ENCODE results near the gene VAT1L. TPM values are rescaled to one million over a fixed set of nuclear protein-coding genes. Genes with fewer than 3 reads are reported as not detected.
"Not testable (repeated sequence)": the region's sequence is repeated elsewhere in the genome, so short reads cannot be mapped to it uniquely, and the experiment has no call there.

VAT1L gene
- total RNA-seq, 1 donor from 2014 or later, result 17.7 TPM

DNA sequence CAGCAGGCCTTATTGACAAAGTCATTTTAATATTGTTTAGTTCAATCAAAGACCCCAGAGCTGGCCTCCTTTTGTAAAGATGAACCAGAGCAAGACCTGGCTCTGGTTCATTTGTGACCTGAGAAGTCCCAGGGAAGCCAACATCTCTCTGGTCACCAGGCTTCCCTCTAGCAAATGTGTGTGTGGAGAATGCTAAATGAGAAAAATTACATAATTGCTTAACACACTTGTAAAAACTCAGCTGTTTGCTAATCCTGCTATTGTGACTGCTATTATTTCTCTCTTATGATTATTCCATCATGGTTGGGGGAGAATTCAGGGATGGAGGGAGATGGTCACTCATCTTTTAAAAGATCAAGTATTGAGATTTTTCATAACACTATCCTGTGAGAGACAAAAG is 139.7 kb downstream of the VAT1L start:
- no peak for DNase-seq
- no peak for ATAC-seq
- intact Hi-C loops (cut with micrococcal nuclease), result no loop called here

DNA sequence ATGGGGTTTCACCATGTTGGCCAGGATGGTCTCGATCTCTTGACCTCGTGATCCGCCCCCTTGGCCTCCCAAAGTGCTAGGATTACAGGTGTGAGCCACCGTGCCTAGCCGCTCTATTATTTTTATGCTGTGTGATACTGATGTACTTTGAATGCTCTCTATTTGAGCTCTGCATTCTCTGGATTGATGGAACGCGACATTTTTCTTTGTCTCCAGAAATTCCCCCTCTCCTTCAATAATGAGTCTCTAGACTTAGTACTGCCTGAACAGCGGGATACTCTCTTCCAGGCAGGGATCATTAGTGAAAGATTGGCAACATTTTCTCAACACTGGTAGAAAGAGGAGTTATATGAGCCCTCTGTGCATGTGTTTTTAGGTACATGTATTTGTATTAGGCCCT is 140.6 kb downstream of the VAT1L start:
- ATAC-seq (no peak), DNase-seq (no peak)
- intact Hi-C loops (cut with micrococcal nuclease), result no loop called here

DNA sequence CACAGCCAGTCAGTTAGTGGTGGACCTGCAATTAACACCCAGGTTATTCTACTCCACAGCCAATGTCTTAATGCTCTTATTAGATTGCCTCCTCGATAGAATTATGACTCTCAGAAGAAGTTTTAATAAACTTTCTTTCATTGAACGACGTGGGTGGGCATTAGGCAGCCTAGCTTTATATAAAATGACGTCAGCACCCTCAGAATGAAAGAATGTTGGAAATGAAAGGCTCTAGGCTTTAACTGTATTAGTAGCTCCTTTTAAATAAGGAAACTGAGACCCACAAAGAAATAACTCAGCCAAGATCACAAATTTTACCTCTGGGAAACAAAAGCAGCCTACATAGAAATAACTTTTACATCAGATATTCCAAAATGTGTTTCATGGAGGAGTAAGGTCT is 142.7 kb downstream of the VAT1L start:
- intact Hi-C loops (cut with micrococcal nuclease), result no loop called here
- no peak for DNase-seq
- no peak for ATAC-seq

DNA sequence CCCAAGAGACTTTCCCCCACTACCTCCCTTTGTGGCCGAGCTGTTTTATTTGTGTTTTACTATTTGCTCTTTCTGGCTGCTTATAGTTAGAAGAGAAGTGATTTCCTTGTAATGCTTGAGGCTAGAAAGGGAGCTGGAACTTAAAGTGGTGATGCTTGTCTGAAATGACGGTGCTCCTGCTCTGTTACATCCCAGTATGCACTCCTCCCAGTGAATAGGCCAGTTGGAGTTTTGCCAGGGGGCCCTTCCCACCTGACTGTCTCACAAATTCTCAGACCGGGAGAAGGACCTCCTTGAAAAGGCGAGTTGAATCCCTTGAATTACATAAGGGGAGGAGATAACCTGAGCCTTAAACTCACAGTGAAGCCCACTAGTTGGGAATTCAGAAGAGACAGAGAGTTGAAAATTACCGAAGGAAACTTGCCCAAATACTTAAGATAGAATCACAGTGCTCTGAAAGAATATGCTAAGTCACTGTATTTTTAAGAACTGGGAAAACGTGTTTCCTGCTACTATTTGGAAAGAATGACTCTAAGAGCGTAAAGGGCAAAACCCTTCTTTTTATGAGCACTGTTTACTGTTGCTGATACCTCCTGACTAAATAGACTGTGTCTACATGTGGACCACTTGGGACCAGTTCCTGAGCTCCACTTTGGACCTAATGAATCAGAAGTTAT is 149.2 kb downstream of the VAT1L start:
- no peak for ATAC-seq
- intact Hi-C loops (cut with micrococcal nuclease), result no loop called here
- DNase-seq, result no peak

DNA sequence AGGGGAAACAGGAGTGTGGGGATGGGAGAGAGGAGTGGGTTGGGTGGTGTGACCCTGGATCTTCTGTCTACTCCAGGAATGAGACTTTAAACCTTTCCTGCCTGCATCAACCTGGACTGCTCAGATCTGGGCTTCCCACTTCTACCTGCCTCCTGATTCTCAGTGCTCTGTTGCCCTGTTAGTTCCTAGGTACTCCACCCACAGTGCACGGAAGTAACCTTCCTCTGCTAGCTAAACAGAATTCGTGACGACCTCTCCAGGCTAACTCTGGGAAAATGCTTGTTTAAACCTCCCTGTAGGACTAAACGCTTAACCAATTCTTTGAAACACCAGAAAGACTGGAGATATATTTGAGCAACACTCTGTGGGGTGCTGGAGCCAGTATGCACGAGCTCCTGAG is 150.5 kb downstream of the VAT1L start:
- intact Hi-C loops (cut with micrococcal nuclease), result no loop called here
- DNase-seq (no peak), ATAC-seq (no peak)

DNA sequence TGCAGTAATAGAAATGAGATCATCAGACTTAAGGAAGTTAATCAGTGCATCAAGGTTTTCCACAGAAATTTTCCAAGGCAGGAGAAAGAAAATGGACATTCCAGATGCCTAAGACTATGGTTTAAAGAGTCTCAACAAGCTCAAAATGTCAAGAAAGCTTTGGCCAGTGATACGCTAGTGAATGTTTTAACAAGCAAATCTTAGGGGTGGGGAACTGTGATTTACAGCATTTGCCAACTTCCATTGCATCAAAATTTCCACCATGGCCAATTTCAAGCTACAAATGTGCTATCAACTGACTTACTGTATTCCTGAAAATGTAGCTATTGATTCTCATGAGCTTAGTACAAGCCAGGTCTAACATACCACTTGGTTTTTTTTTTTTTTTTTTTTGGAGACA is 151.6 kb downstream of the VAT1L start:
- intact Hi-C loops (cut with micrococcal nuclease), result no loop called here
- DNase-seq, result no peak

DNA sequence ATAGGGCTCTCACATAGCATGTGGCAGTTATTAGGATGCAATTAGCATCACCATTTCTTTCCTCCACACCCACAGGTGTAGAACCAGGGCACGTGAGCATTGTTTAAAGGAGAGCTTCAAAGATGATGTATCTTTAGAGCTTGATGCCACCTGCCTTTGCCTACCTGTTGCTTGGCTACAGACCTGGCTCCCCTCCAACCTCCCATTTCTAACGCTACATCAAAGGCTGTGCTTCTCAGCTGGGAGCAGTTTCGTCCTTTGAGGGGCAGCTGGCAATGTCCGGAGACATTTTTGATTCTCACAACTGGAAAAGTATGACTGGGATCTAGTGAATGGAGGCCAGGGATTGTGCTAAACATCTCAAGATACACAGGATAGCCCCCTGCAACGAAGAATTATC is 155.4 kb downstream of the VAT1L start:
- DNase-seq, result no peak
- ATAC-seq, result no peak
- intact Hi-C loops (cut with micrococcal nuclease), result no loop called here

More for the DNA sequence above, 151.6 kb downstream of the VAT1L start:
- no peak for ATAC-seq

DNA sequence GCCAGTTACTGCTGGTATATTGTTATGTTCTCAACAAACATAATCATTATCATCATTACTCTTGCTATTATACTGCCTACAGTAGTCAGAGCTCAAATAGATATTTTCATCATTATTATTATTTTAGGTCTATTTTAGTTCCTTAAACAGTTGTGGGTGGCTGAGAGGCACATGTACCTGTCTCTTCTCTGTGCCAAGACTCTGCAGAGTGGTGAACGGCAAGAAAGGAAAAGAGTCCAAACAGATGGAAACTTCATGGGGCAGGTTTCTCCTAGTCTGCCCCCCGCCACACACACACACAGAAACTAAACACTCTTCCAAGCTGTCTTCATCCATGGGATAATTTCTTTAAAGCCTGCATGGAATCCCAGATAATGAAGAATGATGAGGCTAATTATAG is 156.3 kb downstream of the VAT1L start:
- intact Hi-C loops (cut with micrococcal nuclease), result no loop called here
- DNase-seq (no peak), ATAC-seq (peak; percentile 15)

DNA sequence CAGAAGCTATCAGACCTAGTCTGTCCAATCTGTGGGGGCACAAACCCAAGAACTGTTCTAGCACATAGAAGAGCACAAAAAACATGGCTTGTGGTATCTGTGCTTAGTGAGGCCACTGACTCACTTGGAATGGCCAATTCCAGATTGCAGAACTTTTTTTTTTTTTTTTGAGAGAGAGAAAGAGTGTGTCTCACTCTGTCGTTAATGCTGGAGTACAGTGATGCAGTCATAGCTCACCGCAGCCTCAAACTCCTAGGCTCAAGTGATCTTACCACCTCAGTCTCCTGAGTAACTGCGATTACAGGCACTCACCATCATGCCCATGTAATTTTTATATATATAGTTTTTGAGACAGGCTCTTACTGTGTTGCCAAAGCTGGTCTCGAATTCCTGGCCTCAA is 156.8 kb downstream of the VAT1L start:
- ATAC-seq (no peak), DNase-seq (no peak)
- intact Hi-C loops (cut with micrococcal nuclease), result no loop called here

DNA sequence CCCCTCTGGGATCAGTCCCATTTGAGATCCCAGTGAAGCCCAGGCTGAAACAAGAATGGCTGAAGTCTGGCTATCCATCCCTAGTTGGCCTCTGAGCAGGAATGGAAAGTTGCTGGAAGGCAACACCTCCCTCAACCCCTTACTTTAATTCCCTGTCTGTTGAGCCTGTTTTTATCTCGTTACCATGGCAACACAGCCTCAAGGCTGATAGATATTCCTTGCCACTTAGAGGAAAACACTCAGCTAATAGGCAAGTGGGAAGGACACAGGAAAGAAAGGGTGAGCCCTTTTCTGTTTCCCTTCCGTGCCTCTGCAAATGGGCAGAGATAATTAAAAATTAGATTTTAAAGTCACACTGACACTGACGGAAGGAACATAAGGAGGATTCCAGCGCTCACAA is 158.5 kb downstream of the VAT1L start:
- no peak for DNase-seq
- intact Hi-C loops (cut with micrococcal nuclease), result no loop called here
- no peak for ATAC-seq

DNA sequence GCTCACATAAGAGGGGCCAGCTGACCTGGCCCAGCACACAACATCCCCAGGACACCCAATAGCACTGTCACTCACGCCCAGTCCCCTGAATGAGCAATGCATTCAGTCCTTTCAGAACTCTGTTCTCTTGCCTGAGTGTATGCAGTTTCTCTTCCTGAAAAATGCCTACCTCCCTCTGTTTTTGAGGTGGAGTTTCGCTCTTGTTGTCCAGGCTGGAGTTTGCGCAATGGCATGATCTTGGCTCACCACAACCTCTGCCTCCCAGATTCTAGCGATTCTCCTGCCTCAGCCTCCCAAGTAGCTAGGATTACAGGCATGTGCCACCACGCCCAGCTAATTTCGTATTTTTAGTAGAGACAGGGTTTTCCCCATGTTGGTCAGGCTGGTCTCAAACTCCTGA is 159.2 kb downstream of the VAT1L start:
- intact Hi-C loops (cut with micrococcal nuclease); DNase-seq; ATAC-seq: not testable (repeated sequence)

DNA sequence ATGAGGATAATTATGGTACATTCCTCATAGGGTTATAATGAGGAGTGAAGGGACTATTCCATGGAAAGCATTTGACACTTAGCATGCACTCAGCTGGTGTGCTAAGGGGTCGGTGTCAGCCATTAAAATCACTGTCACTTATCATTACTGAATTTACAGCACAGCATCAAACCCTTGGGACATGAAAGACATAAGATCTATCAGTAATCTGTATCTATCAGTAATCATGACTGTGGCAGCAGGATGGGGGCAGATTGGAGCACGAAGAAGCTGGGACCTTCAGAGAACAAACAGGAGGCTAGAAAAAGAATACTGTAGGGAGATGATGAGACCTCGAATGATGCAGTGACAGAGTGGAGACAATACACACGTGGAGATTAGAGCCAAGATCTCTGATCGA is 160.5 kb downstream of the VAT1L start:
- DNase-seq (no peak), ATAC-seq (no peak)
- intact Hi-C loops (cut with micrococcal nuclease), result no loop called here

DNA sequence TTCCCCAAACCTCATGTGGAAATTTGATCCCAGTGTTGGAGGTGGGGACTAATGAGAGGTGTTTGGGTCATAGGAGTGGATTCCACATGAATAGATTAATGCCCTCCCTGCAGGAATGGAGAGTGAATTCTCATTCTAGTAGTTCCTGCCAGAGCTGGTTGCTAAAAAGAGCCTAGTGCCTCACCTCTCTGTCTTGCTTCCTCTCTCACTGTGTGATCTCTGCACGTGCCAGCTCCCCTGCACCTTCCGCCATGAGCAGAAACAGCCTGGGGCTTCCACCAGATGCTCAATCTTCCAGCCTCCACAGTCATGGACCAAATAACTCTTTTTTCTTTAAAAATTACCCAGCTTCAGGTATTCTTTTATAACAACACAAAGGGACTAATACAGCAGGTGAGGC is 161.1 kb downstream of the VAT1L start:
- DNase-seq (peak; percentile 32), ATAC-seq (peak; percentile 87)
- intact Hi-C loops (cut with micrococcal nuclease), result no loop called here

DNA sequence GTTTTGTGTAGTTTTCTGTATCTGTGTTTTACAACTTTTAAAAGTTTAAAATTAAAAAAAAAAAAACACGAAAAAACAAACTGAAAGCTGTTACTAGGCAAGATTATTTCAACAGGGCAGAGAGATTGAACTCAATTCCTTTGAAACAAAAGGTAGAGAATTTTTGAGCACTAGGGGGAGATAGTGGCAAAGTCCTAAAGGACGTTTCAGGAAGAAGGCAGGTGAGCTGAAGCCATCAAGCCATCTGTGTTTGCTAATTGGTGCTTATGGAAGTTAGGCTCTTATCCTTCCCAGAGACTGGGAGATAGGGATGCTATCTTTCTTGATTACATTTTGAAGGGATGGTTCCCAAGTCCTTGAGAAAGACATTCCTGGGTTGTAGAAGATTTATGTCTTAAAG is 163.4 kb downstream of the VAT1L start:
- DNase-seq (no peak), ATAC-seq (no peak)

DNA sequence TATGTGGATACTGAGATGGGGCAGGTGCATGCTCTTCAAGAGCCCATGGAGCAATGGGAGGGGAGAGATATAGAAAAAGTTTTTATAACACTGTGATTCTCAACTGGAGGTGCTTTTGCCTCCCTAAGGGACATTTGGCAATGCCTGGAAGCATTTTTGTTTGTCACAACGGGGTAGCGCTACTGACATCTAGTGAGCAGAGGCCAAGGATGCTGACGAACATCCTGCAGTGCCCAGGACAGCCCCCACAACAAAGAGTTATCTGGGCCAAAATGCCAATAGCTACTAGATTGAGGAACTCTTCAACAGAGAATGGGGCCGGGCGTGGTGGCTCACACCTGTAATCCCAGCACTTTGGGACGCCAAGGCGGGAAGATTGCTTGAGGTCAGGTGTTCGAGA is 166.8 kb downstream of the VAT1L start:
- intact Hi-C loops (cut with micrococcal nuclease), result loop anchor here (10.0 kb wide), 1 partner anchor 100 kb away; no protein-coding TSS in a partner anchor
- ATAC-seq (no peak), DNase-seq (no peak)

More for the DNA sequence above, 163.4 kb downstream of the VAT1L start:
- intact Hi-C loops (cut with micrococcal nuclease), result loop anchor here (10.0 kb wide), 1 partner anchor 97 kb away; no protein-coding TSS in a partner anchor

DNA sequence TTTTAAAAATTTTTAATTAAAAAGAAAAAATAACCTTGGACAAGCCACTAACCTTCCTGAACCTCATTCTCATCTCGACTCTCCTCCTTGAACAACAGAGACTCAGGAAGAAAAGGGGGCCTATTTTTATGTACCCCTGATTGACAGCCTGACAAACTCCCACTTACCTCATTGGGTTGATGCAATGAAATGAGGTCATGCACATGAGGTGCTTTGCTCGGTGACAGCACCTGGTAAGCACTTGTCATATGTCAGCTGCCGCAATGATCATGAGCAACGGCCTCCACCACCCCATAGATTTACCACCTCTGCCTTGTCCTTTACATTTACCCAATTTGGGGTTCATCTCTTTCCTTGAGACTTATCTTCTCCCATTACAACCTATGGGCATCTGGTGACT is 167.9 kb downstream of the VAT1L start:
- intact Hi-C loops (cut with micrococcal nuclease), result loop anchor here (10.0 kb wide), 1 partner anchor 101 kb away; no protein-coding TSS in a partner anchor

DNA sequence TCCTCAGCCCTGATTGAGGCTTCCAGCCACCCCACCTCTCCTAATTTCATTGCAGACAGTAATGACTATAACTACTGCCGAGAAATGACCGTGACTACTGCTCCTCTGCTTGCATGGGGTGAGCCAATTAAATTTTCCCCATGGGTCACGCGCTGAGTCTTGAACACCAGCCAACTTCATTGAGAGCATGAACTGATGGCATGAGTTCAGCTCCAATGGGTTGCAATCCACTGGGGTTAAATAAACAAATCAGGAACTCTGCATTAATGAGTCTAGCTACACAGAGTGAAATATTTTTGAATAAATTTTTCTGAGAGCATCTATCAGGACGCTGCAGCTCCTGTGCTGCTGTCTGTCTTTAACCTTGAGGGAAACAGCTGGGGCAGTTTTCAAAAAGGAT is 172.4 kb downstream of the VAT1L start:
- DNase-seq, result no peak
- intact Hi-C loops (cut with micrococcal nuclease), result no loop called here
- ATAC-seq, result no peak

More for the DNA sequence above, 167.9 kb downstream of the VAT1L start:
- DNase-seq, result no peak
- no peak for ATAC-seq

DNA sequence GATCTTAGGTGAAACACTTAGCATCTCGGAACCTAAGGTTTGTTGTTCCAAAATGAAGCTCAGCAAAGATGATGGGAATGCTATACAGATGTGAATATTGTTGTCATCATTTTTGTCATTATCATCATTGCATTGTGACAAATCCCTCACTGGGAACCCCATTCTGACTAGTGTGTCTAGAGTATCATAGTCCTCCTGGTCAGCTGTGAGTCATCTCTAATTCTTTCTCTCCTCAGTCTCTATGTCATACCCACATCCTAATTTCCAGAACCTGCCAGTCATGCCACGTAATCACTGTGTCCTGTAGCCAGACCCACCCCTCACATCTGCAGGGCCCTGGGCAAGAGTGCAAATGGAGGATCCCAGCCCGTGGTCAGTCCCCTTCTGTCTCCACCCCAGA is 173.4 kb downstream of the VAT1L start:
- intact Hi-C loops (cut with micrococcal nuclease), result no loop called here
- no peak for ATAC-seq
- no peak for DNase-seq

DNA sequence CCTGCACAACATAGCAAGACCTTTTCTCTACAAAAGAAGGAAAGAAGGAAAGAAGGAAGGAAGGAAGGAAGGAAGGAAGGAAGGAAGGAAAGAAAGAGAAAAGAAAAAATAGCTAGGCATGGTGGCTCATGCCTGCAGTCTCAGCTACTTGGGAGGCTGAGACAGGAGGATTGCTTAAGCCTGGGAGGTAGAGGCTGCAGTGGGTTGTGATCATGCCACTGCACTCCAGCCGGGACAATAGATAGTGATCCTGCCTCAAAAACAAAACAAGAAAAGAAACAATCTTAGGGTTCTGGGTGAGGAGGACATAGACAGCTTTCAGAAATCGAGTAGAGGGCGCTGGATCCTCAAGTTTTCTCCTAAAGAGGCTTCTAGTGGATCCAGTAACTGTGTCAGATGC is 174.3 kb downstream of the VAT1L start:
- ATAC-seq (no peak), DNase-seq (no peak)
- intact Hi-C loops (cut with micrococcal nuclease), result no loop called here

DNA sequence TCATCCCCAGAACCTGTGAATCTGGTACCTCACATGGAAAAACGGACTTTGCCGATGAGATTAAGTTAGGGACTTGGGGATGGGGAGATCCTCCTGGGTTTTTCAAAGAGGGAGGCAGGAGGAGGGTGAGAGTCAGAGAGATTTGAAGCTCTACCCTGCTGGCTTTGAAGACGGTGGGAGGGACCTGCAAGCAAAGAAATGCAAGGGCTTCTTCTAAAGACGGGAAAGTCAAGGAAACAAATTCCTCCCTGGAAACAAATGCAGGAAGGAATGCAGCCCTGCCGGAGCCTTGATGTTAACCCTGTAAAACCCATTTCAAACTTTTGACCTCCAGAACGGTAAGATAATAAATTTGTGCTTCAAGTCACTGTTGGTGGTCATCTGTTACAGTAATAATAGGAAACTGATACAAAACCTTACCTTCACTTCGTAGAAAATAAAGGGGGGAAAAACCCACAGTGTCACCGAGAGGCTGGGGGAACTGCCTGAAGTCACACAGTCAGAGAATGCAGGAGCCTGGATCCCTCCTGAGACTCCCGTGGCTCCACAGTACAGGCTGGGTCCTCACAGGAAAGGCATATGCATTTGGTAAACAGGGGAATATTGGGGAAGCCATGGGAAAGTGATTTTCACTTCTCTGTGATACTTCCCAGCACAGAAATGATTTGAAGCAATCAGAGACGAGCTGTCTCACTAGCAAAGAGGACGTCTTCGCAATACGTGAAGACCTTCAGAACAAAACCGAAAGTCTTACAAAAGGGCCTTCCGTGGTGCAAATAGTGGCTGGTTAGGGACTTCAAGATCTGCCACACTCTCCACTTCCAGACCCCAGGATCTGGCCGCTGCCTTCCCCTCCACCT is 175.1 kb downstream of the VAT1L start:
- intact Hi-C loops (cut with micrococcal nuclease), result no loop called here
- DNase-seq (no peak), ATAC-seq (no peak)

DNA sequence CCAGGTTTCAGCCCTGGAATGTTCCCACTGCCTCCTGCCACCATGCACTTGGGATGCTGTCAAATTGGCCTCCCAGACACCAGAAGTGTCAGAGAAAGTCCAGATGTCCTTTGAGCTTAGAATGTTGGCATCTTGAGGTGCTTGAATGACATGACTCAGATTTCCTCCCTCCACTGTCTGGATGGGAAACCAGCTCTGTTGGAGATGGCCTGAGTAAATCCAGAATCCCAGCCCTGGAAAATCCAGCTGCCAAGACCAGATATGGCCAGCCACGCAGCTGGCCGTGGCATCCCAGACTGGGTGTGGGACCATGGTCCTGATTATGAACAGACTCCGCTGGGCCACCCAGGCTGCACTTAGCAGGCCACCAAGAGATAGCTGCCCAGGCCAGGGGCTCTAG is 177.0 kb downstream of the VAT1L start:
- peak; percentile 94 for ATAC-seq
- DNase-seq, result peak; percentile 41
- intact Hi-C loops (cut with micrococcal nuclease), result no loop called here

All from left ventricle myocardium superior (tissue), 1 donor.